HK-2 (cell line): ENCODE results near the gene DNAJC16.
"Not testable (repeated sequence)": the region's sequence is repeated elsewhere in the genome, so short reads cannot be mapped to it uniquely, and the experiment has no call there.

Experiments used
- DNase-seq: peaks from one replicate; pipeline ENCODE4 v3.0.0-alpha.2; 2018; ENCODE audit not compliant: unreplicated experiment

The DNAJC16 gene

DNA sequence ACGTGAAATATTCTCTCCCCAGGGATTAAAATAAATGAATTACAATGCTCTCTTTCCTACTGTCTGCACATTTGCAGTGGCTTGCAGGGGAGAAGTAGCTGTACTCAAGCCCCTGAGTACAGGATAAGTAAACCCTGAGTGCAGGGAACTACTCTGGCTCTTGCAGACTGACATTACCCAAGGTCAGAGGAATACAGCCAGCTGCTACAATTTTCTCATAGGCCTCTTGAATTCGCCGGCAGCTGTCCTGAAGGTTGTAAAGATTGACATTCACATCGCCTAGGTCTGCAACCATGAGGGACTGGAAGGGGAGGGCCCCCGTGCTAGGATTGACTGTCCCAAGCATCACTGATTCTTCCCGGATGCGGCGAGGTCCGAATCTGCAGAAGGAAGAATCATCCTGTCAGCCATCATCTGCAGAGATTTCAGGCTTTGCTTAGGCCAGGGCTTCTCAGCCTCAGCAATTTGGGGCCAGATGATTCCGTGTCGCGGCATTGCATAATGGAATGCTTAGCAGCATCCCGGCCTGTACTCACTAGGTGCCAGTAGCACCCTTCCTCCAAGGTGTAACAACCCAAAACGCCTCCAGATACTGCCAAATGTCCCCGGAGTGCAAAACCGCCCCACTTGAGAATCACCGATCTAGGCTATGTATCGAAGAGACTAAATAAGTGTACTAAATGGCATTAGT lies 56.5 kb downstream of the DNAJC16 start:
- DNase-seq, result no peak

DNA sequence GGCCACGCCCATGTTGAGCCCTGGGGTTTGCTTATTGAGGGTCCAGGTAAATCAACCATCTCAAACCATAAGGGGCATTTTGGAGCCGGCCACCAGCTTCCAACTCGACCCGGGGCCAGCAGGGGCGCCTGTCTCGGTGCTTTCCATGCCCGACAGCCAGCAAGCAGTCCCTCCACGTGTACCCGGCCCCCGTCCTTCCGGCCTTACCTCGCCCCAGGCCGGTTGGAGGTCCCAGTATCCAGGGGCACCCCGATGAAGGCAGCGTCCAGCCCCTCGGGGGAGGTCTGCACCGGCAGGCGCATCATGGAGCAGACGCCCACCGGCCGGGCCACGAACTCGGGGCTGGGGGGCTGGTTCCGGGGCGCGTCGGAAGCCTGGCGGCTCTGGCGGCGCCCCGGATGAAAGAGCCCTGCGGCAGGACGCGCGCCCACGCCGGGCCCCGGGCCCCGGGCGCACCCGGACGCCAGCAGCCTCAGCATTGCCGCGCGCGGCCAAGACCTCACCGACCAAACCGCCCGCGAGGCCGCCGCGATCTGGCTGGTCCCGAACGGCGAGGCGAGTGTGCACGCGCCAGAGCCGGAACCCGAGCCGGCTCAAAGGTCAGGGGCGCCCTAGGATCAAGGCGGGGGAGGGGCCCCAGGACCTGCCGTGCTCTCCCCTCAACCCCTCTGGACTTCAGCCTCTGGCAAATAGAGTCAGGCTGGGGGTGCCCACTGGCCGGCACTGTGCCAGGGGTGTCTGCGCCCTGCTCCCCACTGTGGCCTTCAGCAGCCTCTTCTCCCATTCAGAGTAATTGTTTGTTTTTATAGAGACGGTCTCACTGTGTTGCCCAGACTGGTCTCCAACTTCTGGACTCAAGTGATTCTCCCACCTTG lies 58.1 kb downstream of the DNAJC16 start, which contains the start of gene AGMAT:
TSS of gene AGMAT (minus strand) at position 563 of the 875 bp plus-strand sequence. CDS start at position 479, 84 bp downstream.
- peak; percentile 80 for DNase-seq

DNA sequence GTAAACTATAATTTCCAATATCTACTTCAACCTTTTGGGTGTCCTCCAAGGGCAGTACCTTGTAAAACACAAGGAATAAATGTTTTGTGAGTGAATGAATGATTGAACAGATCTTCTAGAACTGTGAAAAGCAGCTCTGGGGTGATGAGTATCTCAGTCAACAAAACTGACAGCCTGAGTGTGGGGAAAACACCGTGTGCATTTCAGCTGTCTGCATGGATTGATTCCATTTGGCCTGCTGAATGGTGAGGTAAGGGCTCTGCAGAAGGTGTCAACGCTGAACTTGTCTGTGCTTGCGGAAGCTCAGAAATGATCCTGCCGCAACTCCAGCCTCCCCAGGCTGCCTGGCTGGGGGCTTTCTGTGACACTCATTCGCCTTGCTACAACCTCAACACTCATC lies 65.6 kb downstream of the DNAJC16 start:
- DNase-seq, result no peak

DNA sequence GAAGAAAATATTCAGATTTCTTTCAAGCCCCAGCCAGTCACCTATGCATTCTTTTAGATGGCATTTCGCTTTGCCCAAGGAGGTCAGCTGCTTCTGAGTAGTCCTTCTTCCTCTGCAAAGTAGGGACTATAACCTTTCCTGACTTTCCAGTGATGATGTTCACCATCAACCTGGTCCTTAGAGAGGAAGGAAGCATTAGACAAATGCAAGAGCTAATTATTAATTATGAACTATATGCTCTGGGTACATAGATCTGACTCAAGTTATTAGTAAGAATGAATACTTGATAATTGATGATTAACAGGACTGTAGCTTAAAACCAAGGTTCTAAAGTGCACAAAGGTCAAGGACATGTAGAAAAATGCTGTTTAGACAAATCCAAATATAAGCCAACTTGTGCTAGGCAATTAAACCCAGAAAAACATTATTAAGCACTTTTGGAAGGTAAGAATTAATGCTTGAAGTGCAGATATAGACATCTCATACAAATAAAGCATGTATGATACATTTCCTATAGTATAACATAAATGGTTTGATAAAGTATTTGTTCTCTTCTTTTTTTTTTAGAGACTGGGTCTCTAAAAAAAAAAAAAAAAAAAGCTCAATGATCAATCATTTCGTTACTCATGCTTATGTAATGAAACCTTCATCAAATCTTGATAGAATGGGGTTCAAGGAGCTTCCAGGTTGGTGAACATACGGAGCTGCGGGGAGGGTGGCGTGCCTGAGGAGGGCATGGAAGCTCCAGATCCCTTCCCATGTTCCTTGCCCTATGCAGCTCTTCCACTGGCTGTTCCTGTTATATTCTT lies 69.4 kb downstream of the DNAJC16 start:
- no peak for DNase-seq

DNA sequence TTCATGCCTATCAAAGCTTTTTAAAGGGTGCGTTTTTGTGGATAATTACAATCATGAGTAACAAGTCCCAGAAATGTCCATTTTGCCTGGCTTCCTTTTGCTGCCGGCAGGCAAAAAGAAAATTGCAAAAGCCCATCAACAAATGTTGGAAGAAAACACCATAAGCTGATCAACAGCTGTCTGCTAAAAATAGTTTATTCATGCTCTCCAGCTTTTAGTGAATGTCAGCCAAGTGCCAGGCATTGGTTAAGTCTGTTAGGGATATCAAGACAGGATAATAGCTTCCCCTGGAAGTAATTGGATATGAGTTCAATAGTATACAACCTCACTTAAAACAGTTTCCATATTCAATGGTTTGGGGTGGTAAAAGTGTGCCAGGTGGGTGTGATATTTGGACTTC lies 71.8 kb downstream of the DNAJC16 start:
- no peak for DNase-seq

DNA sequence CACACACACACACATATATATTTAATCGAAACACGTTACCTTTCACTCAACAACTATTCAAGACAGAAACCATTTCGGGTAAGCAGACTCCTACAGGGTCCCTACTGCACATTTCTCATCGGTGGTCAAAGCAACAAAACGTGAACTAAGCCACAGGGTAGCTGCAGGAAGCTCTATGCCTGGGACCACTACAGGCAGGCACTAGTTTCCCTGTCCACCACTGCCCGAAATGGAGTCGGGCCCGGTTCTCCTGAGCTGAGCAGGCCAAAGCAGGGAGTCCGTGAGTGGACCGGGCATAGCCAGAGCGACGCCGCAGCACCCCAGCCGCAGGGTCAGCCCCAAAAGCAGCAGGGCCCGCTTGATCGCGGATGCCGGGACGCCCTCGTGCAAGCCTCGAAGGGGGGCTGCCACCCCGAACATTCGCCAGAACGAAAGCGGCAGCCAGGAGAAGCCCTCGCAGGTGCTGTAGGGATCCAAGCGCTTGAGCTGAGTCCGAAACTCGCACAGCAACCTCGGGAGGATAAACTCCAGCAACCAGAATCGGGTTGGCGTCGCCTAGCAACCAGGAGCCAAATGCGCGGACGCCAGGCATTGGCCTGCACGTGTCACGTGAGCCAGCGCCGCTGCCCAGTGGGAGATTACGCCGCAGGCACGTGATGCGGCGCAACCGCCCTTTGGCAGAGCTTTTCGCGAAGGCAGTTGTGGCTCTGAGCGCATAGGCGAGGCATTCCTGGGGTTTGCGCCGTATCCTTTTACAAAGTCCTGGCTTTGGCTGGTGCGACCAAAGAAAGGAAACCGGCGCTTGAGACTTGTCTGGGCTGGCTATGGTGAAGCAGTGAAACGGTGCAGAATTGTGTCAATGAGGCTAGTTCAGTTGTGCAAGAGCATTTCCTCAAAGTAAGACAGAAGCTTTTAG lies 76.7 kb downstream of the DNAJC16 start:
- DNase-seq, result peak; percentile 96

DNA sequence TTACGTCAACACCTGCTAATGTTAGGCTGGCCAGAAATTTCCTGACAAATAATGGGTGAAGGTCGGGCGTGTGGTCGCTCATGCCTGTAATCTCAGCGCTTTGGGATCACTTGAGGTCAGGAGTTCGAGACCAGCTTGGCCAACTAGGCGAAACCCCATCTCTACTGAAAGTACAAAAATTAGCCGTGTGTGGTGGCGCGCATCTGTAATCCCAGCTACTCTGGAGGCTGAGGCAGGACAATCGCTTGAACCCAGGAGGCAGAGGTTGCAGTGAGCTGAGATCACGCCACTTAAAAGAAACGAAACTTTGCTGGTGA lies 77.3 kb downstream of the DNAJC16 start:
- not testable (repeated sequence) for DNase-seq

DNA sequence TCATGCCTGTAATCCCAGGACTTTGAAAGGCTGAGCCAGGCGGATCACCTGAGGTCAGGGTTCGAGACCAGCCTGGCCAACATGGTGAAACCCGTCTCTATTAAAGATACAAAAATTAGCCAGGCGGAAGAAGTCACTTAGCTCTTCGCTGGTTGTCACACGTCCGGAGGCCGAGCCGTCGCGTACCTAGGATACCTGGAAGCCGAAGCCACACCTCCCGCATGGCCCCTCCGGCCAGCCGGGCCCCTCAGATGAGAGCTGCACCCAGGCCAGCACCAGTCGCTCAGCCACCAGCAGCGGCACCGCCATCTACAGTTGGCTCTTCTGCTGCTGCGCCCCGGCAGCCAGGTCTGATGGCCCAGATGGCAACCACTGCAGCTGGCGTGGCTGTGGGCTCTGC lies 77.8 kb downstream of the DNAJC16 start:
- DNase-seq, result not testable (repeated sequence)

DNA sequence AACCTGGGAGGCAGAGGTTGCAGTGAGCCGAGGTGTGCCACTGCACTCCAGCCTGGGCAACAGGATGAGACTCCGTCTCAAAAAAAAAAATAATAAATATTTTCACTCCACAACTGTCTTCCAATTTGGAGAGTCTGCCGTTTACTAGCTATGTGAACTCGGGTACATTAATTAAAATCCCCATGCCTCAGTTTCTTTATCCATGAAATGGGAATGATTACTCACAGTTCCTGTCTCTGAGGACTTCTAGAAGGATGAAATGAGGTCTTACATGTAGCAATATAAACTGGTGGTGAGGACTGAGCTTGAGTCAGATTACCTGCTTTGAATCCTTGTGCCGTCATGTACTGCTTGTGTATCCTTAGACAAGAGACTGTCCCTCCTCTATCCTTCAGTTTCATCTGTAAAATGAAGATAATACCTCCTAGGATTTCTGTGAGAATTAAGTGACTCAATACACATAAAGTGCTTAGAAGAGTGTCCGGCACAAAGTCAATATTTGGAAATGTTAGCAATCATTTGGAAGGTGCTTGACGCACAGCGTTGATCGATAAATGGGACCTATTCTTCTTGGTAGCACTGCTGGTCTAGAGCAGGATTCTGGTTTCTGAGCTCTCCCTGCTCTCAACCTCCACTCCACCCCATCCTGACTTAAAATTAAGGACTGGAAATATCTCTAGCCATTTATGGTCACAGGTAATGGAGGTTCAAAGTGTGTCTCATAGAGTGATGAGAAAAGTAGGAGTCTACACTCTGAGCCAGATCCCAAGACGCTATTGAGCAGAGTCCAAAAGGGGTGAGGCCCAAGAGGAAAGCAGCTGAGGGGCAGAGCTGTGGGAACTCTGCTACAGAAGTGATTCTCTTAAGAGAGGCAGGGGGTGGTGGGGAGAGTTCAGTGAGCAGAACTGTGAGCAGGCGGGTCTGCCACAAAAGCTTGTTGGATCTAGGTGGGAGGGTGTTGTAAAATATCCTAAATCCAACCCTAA lies 79.0 kb downstream of the DNAJC16 start:
- no peak for DNase-seq

DNA sequence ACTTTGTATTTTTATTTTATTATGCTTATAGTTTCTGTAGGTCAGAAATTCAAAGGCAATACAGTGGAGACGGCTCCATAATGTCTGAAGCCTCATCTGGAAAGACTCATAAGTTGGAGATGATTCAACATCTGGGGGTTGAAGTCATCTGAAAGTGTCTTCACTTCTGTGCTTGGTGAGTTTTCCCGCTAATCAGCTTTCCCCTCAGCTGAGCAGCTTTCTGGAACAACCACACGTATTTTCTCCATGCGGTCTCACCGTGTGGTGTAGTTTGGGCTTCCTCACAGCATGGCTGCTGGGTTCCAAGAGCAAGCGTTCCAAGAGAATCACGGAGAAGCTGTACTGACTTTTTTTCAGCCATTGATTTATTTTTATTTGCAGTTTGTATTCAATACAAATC lies 83.0 kb downstream of the DNAJC16 start:
- no peak for DNase-seq

DNA sequence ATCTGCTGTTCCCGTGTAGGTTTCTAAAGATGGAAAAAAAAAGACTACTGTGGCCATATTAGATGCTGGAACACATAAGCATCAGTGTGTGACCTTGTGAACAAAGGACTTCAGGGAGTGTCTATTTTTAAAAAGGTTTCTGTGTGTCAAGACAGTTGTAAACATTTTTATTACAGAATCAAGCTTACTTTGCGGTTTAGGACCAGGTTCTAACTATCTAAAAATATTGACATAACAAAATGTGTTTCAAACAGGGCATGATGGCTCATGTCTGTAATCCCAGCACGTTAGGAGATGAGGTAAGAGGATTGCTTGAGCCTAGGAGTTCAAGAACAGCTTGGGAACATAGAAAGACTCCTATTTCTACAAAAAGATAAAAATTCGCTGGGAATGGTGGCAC lies 83.5 kb downstream of the DNAJC16 start:
- no peak for DNase-seq

DNA sequence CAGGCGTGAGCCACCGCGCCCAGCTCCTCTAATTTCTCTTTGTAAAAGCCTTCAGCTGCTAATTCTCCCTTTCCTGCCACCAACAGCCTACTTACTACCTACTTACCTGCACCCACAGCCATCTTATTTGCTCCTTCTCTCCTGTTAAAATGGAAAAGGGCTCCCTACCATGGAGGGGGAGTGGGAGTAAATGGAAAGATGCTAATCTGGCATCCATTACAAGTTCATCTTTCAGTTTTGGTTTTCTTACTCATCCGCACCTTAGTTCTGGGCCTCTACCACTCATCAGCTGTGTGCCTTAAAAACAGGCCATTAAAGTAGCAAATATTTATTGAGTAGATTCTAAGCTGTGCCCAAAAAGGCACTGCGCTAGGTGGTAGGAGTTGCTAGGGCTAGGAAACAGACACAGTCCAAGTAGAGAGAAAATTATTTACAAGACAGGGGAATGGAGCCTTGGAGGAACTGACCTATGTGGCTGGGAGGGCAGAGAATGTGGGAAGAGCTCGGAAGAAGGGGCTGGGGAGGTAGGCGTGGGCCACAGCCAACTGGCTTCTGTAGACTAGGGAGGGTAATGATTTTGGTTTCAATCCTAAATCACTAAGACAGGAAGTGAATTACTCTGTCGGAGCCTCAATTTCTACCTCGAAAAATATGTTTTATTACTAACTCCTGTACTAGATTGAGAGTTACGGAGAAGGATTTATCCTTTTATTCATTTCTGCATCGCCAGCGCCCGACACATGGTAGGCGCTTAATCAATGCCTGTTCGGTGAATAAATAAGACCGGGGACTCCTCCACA lies 89.9 kb downstream of the DNAJC16 start:
- peak; percentile 38 for DNase-seq

DNA sequence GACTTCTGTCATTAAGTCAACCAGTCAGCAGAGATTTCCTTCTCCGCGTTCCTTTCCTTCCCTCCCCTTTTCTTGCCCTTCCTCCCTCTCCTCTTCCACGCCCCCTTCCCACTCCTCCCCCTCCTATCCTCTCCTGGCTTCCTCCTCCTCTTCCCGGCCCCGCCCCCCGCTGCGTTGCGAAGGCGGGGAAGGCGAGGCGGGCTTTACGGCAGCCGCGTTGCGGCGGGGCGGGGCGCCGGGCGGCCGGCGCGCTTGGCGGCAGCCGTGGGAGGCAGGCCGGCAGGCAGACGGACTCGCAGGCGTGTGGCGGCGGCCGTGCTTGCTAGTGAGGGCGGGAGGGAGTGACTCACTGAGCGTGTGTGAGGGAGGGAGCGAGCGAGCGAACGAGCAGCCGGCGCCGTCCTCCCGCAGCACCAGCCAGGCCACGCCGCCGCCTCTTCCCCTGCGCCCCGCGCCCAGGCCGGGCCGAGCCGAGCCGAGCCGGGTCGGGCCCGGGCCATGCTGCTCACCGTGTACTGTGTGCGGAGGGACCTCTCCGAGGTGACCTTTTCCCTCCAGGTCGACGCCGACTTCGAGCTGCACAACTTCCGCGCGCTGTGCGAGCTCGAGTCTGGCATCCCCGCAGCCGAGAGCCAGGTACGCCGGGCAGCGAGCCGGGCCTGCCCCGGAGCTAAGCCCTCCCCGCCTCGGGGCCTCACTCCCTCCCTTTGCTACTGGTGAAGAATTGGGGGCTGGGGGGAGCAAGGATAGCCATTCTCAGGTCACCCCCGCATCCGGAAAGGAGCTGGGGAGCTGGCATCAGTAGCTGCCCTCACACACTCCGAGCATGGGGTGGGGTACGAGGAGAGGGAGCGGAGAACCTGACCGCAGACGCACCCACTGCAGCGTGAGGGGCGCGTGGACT lies 90.8 kb downstream of the DNAJC16 start, which contains the start of gene DDI2:
TSS of gene DDI2 (plus strand) at position 286 of the 904 bp plus-strand sequence. CDS start at position 499, 213 bp downstream.
- DNase-seq, result peak; percentile 97

DNA sequence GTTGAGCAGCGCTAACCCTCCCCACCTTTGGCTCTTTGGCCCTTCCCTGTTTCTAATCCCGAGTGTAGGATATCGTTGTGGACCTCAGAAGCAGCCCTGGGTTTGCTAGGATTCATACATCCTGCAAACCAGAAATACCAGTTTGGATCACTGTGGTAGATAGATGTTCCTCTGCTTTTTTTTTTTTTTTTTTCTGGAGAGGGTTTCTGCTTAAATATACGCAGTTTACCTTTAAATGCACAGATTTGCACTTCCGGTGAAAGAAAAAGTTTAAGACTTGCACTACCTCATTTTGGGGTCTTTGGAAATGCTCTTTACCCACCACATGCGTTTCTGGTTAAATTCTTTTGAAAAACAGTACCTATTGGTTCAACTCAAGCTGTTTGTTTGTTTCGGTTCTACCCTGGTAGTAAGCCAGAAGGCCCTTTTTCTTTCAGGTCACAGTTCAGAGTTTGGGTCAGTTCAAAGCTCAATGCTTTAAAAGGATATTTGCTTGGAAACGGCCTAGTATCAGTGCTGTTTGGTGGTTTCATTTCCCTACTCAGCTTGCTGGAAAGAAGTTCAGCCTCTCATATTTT lies 91.5 kb downstream of the DNAJC16 start:
- DNase-seq, result no peak

DNA sequence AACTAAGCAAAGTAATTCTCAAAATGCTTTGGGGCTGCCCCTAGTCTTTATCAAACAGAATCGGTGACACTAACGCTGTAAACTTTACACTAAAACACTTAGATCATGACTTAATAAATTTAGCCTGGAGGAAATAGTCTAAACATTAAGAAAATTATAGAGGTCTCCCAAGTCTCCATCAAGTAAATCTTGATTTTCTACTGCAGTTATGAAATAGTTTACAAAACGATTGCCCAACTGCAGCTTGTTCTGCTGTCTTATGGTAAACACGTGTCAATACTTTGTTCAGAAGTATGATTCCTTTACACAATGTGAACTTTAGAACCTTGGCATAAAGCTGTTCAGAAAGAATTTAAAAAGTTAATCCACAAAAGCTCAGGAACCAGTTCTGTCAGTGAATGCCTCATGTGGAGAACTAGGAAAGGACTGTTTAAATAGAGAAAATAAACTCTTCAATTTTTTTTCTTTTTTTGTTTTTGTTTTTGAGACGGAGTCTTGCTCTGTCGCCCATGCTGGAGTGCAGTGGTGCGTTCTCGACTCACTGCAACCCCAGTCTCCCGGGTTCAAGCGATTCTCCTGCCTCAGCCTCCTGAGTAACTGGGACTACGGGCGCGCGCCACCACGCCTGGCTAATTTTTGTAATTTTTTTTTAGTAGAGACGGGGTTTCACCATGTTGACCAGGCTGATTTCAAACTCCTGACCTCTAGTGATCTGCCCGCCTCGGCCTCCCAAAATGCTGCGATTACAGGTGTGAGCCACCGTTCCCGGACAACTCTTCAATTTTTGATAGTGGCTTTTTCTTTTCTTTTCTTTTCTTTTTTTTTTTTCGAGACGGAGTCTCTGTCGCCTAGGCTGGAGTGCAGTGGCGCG lies 92.2 kb downstream of the DNAJC16 start:
- DNase-seq, result no peak

DNA sequence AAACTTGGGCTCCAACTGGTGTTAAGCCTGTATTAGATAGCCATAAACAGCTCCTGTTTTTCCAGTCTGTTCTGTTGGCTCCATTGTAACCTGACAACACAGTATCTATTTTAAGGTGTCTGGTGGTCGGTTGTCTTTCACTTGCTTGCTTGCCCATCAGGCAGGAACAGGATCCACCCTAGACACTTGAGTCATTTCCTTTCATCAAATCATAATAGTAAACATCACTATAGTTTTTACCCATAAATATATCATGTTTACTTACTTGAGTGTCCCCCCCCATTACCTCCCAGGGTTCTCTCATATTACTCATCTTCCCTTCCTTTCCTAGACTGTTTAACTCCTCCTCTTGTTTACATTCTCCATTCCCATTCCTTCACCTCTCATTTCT lies 93.5 kb downstream of the DNAJC16 start:
- DNase-seq, result no peak
